HG02852 (cell line): Measurements from ENCODE around the gene NES.

Experiments used
- ATAC-seq: cut with Tn5 transposase; IDR thresholded peaks from one replicate; pipeline ENCODE4 v1.9.1; 2021; ENCODE audit warnings: mild to moderate bottlenecking, moderate library complexity; ENCODE audit not compliant: unreplicated experiment

NES gene

GRCh38 chr1:156684227-156684782 lies 7.1 kb upstream of the NES start:
- no peak for ATAC-seq

DNA sequence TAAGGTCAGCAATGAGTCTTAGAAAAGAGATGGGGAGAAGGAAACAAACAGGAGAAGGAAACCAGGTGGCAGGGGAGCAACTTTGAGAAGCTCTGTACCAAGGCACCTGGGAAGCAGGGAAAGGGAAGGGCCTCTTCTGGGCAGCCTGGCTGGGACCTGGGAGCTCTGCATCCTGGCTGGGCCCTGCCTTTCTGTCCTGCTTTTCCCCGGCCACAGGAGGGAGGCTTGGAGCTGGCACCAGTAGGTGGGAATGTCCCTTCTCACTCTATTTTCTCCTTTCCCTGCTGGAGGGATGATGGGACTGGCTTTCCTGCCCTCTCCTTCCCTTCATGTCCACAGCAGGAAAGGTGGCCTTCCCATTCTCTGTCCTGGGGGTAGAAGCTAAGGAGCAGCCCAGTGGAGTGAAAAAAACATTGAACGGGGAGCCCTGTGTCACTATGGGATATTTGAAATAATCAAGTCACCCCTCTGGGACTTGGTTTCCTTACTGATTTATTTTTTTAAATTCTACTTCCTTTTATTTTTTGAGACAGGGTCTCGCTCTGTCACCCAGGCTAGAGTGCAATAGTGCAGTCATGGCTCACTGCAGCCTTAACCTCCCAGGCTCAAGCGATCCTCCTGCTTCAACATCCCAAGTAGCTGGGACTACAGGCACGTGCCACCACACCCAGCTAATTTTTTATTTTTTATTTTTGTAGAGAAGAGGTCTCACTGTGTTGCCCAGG lies 5.1 kb upstream of the NES start:
- no peak for ATAC-seq

- no peak for ATAC-seq
Observed at GRCh38 chr1:156681196-156681960, 4.2 kb upstream of the NES start.

- ATAC-seq, result no peak
Observed at GRCh38 chr1:156680056-156680455, 2.8 kb upstream of the NES start.

DNA sequence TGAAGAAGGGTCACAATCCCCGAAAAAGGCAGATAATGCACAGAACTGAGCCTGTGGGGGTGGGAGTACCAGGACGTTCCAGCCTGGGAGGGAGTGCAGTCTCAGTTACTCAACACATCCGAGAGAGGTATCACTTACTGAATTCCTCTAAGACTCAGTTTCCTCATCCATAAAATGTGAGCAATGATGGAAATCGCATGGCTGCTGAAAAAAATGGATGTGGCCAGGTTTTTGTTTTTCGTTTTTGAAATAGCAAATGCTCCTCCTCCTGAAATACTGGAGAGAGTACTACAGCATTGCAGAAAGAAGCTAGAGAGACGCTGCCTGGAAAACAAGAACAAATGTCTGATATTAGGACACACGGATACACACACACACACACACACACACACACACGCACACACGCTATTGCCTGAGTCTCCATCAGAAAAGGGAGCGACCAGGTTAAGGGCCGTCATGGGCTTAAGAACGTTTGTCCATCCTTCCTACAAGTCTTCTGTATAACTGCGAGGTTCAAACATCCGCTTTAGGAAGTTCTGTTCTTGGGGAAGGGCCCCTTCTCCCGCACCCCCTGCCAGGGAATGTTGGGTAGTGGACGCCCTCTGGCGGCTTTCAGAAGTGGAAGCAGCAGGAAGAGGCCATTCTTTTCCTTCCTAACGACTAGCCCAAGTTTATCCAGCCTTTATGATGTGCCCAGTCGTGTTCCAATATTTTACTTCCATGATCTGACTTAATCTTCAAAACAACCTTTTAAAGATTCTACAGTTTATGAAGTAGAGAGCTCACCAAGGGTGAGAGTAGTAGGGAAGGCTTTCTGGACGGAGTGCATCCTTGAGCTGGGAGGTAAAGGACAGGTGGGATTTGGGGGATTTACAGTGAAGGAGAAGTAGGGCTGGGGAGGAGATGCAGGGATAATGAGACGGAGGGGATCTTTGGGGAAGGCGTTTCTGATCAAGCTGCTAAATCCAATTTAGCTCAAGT lies 699 bp upstream of the NES start:
- no peak for ATAC-seq

DNA sequence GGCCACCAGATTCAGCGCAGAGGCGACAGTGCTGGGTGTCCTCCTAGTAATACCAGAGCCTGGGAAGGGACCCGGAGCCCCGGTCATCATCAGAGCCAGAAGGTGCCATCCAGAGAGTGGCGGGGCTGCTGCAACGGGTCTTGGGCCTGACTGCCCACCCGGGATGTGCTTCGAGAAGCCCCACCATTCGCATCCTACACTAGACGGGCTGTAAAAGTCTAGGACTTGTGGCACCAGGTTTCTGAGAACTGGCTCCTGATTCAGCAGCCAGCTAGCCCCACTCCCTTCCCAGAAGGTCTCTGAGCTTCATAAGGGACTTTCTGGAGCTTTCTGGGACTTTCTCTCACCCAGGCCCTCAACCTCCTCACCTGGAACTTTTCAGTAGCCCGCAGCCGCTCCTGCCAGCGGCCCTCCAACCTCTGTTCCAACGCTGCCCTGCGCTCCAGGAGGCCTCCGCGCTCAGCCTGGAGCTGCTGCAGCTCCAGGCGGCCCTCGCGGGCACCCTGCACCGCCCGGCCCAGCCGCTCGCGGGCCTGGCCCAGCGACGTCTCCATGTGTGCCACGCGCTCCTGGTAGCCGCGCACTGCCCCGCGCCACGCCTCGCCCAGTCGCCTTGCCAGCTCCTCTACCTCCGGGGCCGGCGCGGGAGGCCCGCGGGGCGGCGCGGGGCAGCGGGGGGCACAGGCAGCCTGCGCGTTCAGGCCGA lies 940 bp downstream of the NES start:
- no peak for ATAC-seq

DNA sequence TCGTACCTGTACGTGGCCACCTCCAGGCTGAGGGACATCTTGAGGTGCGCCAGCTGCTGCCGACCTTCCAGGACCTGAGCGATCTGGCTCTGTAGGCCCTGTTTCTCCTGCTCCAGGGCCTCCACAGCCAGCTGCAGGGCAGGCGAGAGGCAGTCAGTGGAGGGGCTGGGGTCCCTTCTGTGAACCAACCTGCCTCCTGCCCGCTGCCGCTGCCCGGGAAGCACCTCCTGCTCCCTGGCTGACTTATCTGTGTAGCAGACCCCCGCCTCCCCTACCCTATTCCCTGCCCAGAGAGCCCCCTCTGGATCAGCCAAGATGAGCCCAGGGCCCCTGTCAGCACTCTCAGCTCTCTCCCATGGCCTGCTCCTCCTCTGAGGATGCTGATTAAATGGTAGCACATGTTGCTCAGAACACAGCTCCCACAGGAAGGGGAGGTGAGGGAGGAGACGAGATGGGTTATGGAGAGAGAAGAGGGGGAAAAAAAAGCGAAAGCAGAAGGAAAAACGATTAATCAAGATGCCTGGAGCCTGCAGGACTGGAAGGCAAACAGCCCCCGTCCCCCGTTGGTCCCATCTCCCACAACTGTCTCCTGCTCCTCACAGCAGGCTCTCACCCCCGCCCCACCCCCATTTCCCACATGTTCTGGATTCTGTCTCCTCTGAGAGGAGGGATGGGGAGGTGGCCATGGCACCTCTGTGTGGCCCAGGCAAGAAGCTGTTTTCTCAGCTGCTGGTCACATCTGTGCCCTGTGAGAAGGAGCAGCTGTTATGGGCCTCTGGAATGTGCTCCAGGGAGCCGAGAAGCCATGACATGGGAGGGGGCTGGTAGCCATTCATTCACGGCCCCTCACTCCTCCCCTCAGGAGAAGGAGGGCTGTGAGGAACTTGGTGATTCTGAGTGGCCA lies 1.7 kb downstream of the NES start:
- no peak for ATAC-seq

DNA sequence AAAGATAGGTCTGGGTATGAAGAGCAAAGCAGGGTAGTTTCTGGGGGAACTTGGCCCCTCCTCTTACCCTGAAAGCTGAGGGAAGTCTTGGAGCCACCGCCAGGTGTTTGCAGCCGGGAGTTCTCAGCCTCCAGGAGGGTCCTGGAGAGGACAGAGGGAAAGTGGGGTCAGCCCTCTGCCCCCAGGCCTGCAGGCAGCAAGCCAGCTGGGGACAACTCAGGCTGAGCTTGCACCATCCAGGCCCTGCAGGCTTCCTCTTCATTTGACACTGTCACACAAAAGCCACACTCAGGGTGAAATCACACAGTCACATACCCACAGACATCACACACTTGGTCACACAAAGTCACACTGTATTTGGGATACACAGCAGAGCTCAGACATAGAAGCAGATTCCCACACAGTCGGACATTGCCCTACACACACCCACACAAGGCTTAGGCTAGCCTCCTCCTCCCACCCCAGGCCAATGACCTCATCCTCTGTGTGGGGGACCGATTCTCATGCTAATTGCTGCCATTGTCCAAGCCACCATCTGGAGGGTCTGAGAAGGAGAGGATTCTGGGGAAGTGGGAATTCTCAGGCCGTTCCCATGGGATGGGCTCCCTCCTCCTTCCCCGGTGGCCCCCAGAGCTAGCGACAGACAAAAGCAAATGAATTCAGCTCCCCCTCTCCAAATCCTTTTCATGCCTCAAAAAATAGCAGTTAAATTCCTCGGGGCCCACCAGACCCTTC lies 3.7 kb downstream of the NES start:
- ATAC-seq, result no peak

DNA sequence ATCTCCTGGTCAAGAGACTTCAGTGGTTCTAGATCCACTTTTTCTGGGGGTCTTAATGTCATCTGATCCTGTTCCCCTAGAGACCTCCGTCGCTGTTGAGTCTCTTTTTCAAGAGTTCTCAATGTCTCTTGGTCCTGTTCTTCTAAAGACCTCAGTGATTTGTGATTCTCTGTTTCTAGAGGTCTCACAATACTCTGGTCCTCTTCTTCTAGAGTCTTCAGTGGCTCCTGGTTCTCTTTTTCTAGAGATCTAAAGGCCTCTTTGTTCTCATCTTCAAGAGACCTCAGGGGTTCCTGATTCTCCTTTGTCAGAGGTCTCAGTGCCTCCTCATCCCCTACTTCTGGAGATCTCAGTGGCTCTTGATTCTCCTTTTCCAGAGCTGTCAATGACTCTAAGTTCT lies 5.4 kb downstream of the NES start:
- ATAC-seq, result no peak

GRCh38 chr1:156670791-156671190 lies 6.4 kb downstream of the NES start:
- no peak for ATAC-seq

GRCh38 chr1:156670359-156670758 lies 6.8 kb downstream of the NES start:
- no peak for ATAC-seq

DNA sequence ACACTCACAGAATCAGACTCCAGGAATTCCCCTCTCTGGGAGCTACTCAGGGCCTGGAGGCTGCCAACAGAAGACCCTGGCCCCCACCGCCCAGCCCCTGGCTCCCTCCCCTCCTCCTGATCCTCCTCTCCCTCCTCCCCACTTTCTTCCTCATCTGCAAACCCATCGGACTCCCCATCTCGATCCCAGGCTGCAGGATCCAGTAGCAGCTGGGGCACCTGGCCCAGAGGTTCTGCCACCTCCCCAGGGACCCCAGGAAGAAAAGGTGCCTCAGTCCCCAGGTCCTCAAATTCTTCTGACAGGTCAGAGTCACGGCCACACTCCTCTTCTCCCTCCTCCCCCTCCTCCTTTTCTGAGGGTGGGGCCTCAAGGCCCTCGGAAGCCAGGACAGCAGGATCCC lies 7.4 kb downstream of the NES start:
- no peak for ATAC-seq

GRCh38 chr1:156668801-156669637 lies 8.2 kb downstream of the NES start:
- ATAC-seq, result no peak

GRCh38 chr1:156667968-156668709 lies 9.1 kb downstream of the NES start:
- no peak for ATAC-seq

GRCh38 chr1:156667610-156667967 lies 9.6 kb downstream of the NES start:
- ATAC-seq, result no peak

- no peak for ATAC-seq
Observed at GRCh38 chr1:156666862-156667609, 10.2 kb downstream of the NES start.

DNA sequence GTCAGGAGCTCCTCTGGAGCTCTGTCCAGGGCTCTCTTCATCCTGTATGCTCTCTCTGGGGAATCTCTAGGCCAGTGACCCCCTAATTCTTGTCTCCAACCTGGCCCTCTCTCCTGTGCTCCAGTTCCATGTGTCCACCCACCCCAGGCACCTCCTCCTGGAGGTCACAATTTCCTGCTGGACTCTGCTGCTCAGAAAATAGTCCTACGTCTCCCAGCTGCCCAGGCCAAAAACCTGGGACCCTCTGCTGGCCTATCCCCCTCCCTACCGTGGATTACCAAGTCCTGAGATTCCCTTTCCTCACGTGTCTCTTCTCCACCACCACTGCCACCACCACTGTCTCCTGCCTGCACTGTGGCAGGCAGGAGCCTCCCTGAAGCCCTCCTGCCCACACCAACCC lies 11.7 kb downstream of the NES start:
- no peak for ATAC-seq
